Nephron progenitor cell (in vitro differentiated cells): ENCODE results near the gene ITGB2.

ENCODE experiments used
- DNase-seq: peaks from one replicate; pipeline ENCODE4 v3.0.0; 2021
- H3K27ac Mint-ChIP-seq: 2 replicates; pipeline ENCODE4 v1.8.0; 2021; ENCODE audit warnings: mild to moderate bottlenecking, moderate library complexity, mixed read lengths
- H3K27me3 Mint-ChIP-seq: 2 replicates; pipeline ENCODE4 v1.8.0; 2021; ENCODE audit warnings: mild to moderate bottlenecking, low read depth, mixed read lengths; ENCODE audit not compliant: poor library complexity
- H3K36me3 Mint-ChIP-seq: 2 replicates; pipeline ENCODE4 v1.8.0; 2021; ENCODE audit warnings: low read depth, mixed read lengths
- H3K4me1 Mint-ChIP-seq: 2 replicates; pipeline ENCODE4 v1.8.0; 2021; ENCODE audit warnings: mixed read lengths
- H3K4me3 Mint-ChIP-seq: 2 replicates; pipeline ENCODE4 v1.8.0; 2021; ENCODE audit warnings: mild to moderate bottlenecking, moderate library complexity, mixed read lengths
- H3K9me3 Mint-ChIP-seq: 2 replicates; pipeline ENCODE4 v1.8.0; 2021; ENCODE audit warnings: mild to moderate bottlenecking, moderate library complexity, mixed read lengths
- CTCF ChIP-seq: fragments of 200-600 bp; sonication (generic); IDR thresholded peaks from 2 replicates; pipeline ENCODE4 v1.5.0; 2021; ENCODE audit warnings: antibody characterized with exemption

The ITGB2 gene

GRCh38 chr21:44846224-44846484 lies 74.5 kb downstream of the ITGB2 start:
- Mint-ChIP-seq H3K27ac (no peak overlapping the region), H3K36me3 (peaks cover 23% of the 10 kb centered on the region), H3K4me3 (peak overlapping the region; percentile 71), H3K27me3 (peaks cover 9% of the 10 kb centered on the region), H3K9me3 (no peaks in the 10 kb centered on the region), H3K4me1 (peaks cover 26% of the 10 kb centered on the region)
- TF ChIP-seq CTCF = no peak
- DNase-seq = no peak

GRCh38 chr21:44845418-44846223 lies 75.1 kb downstream of the ITGB2 start:
- Mint-ChIP-seq H3K4me1 (peaks cover 26% of the 10 kb centered on the region), H3K9me3 (no peaks in the 10 kb centered on the region), H3K27me3 (peaks cover 11% of the 10 kb centered on the region), H3K36me3 (peaks cover 19% of the 10 kb centered on the region), H3K4me3 (peak overlapping the region; percentile 71), H3K27ac (no peak overlapping the region)
- DNase-seq = peak; percentile 81
- TF ChIP-seq CTCF = peak; percentile 14

GRCh38 chr21:44844256-44844655 lies 76.4 kb downstream of the ITGB2 start:
- peak overlapping the region; percentile 64 for H3K4me3 Mint-ChIP-seq
- peaks cover 26% of the 10 kb centered on the region for H3K4me1 Mint-ChIP-seq
- no peaks in the 10 kb centered on the region for H3K9me3 Mint-ChIP-seq
- TF ChIP-seq CTCF = no peak
- H3K27me3 Mint-ChIP-seq = peaks cover 13% of the 10 kb centered on the region
- peaks cover 9% of the 10 kb centered on the region for H3K36me3 Mint-ChIP-seq
- DNase-seq = no peak
- H3K27ac Mint-ChIP-seq = peak overlapping the region; percentile 45

DNA sequence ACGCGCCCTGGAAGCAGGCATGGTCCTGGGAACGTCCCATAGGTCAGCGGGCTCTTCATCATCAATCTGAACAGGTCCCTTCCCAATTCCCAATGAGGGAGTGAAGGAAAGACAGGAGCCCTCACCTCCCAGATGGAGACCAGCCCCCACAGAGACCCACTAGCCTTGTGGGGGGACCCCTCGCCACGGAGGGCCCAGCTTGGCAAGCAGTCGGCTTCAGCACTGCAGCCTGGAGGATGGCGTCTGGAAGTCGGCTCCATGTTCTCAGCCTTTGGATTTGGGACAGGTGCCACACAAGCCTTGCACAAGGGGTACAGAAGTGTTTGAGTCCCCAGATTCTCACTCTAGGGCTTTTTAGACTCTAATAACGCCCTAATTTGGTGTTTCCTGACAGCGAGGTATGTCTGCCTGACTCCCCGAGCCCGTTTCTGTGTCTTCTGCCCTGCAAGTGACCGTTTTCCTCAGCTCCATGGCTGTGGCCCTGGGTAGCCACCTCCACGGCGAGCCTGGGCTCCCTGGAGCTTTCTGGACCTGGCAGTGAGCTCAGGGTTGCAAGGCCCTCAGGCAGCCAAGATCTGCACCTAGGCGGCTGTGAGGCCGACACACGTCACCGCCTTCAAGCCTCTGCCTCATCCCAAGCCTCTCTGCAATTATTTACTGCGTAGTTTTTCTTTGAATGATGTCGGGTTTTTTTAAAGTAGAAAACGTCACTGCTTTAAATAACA lies 77.8 kb downstream of the ITGB2 start:
- Mint-ChIP-seq H3K4me1 (peaks cover 33% of the 10 kb centered on the region), H3K9me3 (no peaks in the 10 kb centered on the region), H3K27me3 (peaks cover 13% of the 10 kb centered on the region), H3K27ac (no peak overlapping the region), H3K36me3 (no peaks in the 10 kb centered on the region), H3K4me3 (no peak overlapping the region)
- TF ChIP-seq CTCF = no peak
- no peak for DNase-seq

GRCh38 chr21:44842087-44842486 lies 78.6 kb downstream of the ITGB2 start:
- TF ChIP-seq CTCF = no peak
- H3K27ac Mint-ChIP-seq = no peak overlapping the region
- no peak for DNase-seq

More at GRCh38 chr21:44842087-44842486, 78.6 kb downstream of the ITGB2 start:
- no peaks in the 10 kb centered on the region for H3K9me3 Mint-ChIP-seq
- no peaks in the 10 kb centered on the region for H3K36me3 Mint-ChIP-seq
- H3K4me3 Mint-ChIP-seq = no peak overlapping the region
- H3K4me1 Mint-ChIP-seq = peaks cover 33% of the 10 kb centered on the region
- H3K27me3 Mint-ChIP-seq = peaks cover 13% of the 10 kb centered on the region
